Neural cell (in vitro differentiated cells): ENCODE data around the gene SMS. TPM values are rescaled to one million over a fixed set of nuclear protein-coding genes. Genes with fewer than 3 reads are reported as not detected.

Source experiments
- H2AFZ ChIP-seq: fragments of 200-600, 300-800 bp; sonication (generic), shearing (Covaris generic); 2 replicates; pipeline ENCODE4 v1.6.0; 2014; ENCODE audit warnings: low read depth, mild to moderate bottlenecking, antibody characterized with exemption, low read length, moderate library complexity
- H3F3A ChIP-seq: fragments of 200-600 bp; shearing (Covaris generic); 2 replicates; pipeline ENCODE4 v1.6.1; 2016; ENCODE audit warnings: mild to moderate bottlenecking, moderate library complexity, mixed read lengths, antibody characterized with exemption, low read length; ENCODE audit not compliant: insufficient read depth, poor library complexity, severe bottlenecking
- H3K27ac ChIP-seq: fragments of 200-600, 300-800 bp; sonication (generic), shearing (Covaris generic); 2 replicates; pipeline ENCODE4 v1.5.1; 2014; ENCODE audit warnings: mild to moderate bottlenecking, low read length, moderate library complexity
- H3K27me3 ChIP-seq: fragments of 300-800, 200-600 bp; sonication (generic), shearing (Covaris generic); 2 replicates; pipeline ENCODE4 v1.6.0; 2014; ENCODE audit warnings: mild to moderate bottlenecking, low read depth, low read length, moderate library complexity; ENCODE audit not compliant: insufficient read depth
- H3K36me3 ChIP-seq: fragments of 300-800, 200-600 bp; sonication (generic), shearing (Covaris generic); 2 replicates; pipeline ENCODE4 v1.5.1; 2014; ENCODE audit warnings: mild to moderate bottlenecking, antibody characterized with exemption, low read length, moderate library complexity; ENCODE audit not compliant: insufficient read depth
- H3K4me2 ChIP-seq: fragments of 300-800, 200-600 bp; sonication (generic), shearing (Covaris generic); 2 replicates; pipeline ENCODE4 v1.6.0; 2014; ENCODE audit warnings: mild to moderate bottlenecking, low read length
- H3K4me3 ChIP-seq: fragments of 300-800, 200-600 bp; sonication (generic), shearing (Covaris generic); 2 replicates; pipeline ENCODE4 v1.5.1; 2014; ENCODE audit warnings: mild to moderate bottlenecking, low read length, moderate library complexity
- H3K79me2 ChIP-seq: fragments of 200-600 bp; shearing (Covaris generic); replicated peaks from 2 replicates; pipeline ENCODE4 v1.6.0; 2014; ENCODE audit warnings: mild to moderate bottlenecking, low read length, moderate library complexity; ENCODE audit not compliant: insufficient read depth
- H3K9ac ChIP-seq: fragments of 300-800, 200-600 bp; sonication (generic), shearing (Covaris generic); 2 replicates; pipeline ENCODE4 v1.6.1; 2016; ENCODE audit warnings: mild to moderate bottlenecking, low read length, mixed read lengths
- H3K9me2 ChIP-seq: fragments of 200-600 bp; shearing (Covaris generic); 2 replicates; pipeline ENCODE4 v1.6.1; 2016; ENCODE audit warnings: mild to moderate bottlenecking, low read length, mixed read lengths; ENCODE audit not compliant: insufficient read depth
- H3K9me3 ChIP-seq: fragments of 200-600, 300-800 bp; sonication (generic), shearing (Covaris generic); 2 replicates; pipeline ENCODE4 v1.6.1; 2016; ENCODE audit warnings: mild to moderate bottlenecking, mixed run types, low read length, moderate library complexity, mixed read lengths
- H4K20me1 ChIP-seq: fragments of 200-600 bp; shearing (Covaris generic); 2 replicates; pipeline ENCODE4 v1.6.1; 2016; ENCODE audit warnings: mild to moderate bottlenecking, mixed run types; ENCODE audit not compliant: insufficient read depth
- EP300 ChIP-seq: fragments of 450-650 bp; conservative IDR thresholded peaks from 2 replicates; pipeline ENCODE4 v1.6.1; 2014; ENCODE audit warnings: antibody characterized with exemption, mild to moderate bottlenecking, moderate library complexity; ENCODE audit not compliant: poor library complexity, severe bottlenecking
- EZH2 ChIP-seq: fragments of 200-600, 300-800 bp; shearing (Covaris generic), sonication (generic); IDR thresholded peaks from 2 replicates; pipeline ENCODE4 v1.6.1; 2014; ENCODE audit warnings: antibody characterized with exemption, low read length, borderline replicate concordance, mild to moderate bottlenecking; ENCODE audit not compliant: insufficient read depth, poor library complexity, severe bottlenecking
- MXI1 ChIP-seq: fragments of 450-650 bp; conservative IDR thresholded peaks from 2 replicates; pipeline ENCODE4 v1.6.1; 2014; ENCODE audit warnings: antibody characterized with exemption, mild to moderate bottlenecking; ENCODE audit not compliant: poor library complexity, severe bottlenecking
- POLR2AphosphoS5 ChIP-seq: IDR thresholded peaks from 2 replicates; pipeline ENCODE4 v1.6.1; 2012
- RAD21 ChIP-seq: fragments of 450-650 bp; conservative IDR thresholded peaks from 2 replicates; pipeline ENCODE4 v1.6.1; 2014; ENCODE audit warnings: antibody characterized with exemption, mild to moderate bottlenecking, moderate library complexity
- SMC3 ChIP-seq: fragments of 450-650 bp; conservative IDR thresholded peaks from 2 replicates; pipeline ENCODE4 v1.6.1; 2014; ENCODE audit warnings: antibody characterized with exemption, mild to moderate bottlenecking, moderate library complexity; ENCODE audit not compliant: poor library complexity
- TAF1 ChIP-seq: IDR thresholded peaks from 2 replicates; pipeline ENCODE4 v1.6.1; 2012; ENCODE audit warnings: low read depth
- polyA plus RNA-seq: library from polyadenylated mRNA; depleted of rRNA; stranded (reverse); fragments of >200 nt; gene quantifications from 2 replicates; pipeline ENCODE4 v1.2.3, GENCODE V29; 2014
- TF ChIP-seq, protein P1 (sequence below): IDR thresholded peaks from 2 replicates; pipeline ENCODE4 v1.6.1; 2012; ENCODE audit warnings: borderline replicate concordance
- TF ChIP-seq, protein P2 (sequence below): fragments of 450-650 bp; IDR thresholded peaks from 2 replicates; pipeline ENCODE4 v1.5.1; 2014; ENCODE audit warnings: antibody characterized with exemption, mild to moderate bottlenecking, moderate library complexity; ENCODE audit not compliant: poor library complexity, severe bottlenecking

Gene SMS
- polyA plus RNA-seq, 1 donor from 2014 or later, result 101 TPM

DNA sequence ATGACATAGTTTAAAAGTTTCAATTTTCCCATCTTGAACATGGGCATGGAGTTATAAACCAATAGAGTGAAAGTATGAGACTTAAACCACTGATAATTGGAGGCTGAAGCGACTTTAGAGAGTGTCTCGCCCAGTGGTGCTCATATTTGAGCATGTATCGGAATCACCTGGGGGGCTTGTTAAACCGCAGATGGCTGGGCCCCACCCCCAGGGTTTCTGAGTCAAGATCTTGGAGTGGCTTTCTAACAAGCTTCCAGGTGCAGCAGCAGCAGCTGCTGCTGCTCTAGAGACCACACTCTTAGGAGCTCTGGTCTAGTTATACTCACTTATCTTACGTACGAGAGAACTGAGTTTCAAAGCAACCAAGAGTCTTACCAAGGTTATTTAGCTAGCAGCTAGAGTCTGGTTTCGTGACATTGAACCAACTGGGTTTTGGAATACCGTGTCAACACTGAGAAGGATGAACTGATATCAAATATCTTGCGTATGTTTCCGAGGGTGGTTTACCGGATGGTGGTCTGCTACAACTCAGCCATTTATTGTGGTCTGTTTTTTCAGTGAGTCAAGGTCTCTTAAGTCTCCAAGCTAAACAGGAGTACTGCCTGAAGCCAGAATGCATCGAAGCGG is 97.5 kb downstream of the SMS start:
- no peak overlapping the region for H2AFZ ChIP-seq
- no peaks in the 10 kb centered on the region for H3K79me2 ChIP-seq
- no peaks in the 10 kb centered on the region for H3K9me2 ChIP-seq
- H3K36me3 ChIP-seq, result no peaks in the 10 kb centered on the region
- H3K9me3 ChIP-seq, result no peaks in the 10 kb centered on the region
- no peaks in the 10 kb centered on the region for H4K20me1 ChIP-seq
- H3K27ac ChIP-seq, result no peak overlapping the region
- H3K27me3 ChIP-seq, result no peaks in the 10 kb centered on the region
- no peak overlapping the region for H3K4me3 ChIP-seq
- no peak overlapping the region for H3K4me2 ChIP-seq
- H3F3A ChIP-seq, result no peaks in the 10 kb centered on the region
- no peak overlapping the region for H3K9ac ChIP-seq
- TF ChIP-seq, protein P1, sequence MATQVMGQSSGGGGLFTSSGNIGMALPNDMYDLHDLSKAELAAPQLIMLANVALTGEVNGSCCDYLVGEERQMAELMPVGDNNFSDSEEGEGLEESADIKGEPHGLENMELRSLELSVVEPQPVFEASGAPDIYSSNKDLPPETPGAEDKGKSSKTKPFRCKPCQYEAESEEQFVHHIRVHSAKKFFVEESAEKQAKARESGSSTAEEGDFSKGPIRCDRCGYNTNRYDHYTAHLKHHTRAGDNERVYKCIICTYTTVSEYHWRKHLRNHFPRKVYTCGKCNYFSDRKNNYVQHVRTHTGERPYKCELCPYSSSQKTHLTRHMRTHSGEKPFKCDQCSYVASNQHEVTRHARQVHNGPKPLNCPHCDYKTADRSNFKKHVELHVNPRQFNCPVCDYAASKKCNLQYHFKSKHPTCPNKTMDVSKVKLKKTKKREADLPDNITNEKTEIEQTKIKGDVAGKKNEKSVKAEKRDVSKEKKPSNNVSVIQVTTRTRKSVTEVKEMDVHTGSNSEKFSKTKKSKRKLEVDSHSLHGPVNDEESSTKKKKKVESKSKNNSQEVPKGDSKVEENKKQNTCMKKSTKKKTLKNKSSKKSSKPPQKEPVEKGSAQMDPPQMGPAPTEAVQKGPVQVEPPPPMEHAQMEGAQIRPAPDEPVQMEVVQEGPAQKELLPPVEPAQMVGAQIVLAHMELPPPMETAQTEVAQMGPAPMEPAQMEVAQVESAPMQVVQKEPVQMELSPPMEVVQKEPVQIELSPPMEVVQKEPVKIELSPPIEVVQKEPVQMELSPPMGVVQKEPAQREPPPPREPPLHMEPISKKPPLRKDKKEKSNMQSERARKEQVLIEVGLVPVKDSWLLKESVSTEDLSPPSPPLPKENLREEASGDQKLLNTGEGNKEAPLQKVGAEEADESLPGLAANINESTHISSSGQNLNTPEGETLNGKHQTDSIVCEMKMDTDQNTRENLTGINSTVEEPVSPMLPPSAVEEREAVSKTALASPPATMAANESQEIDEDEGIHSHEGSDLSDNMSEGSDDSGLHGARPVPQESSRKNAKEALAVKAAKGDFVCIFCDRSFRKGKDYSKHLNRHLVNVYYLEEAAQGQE, result no peak
- TF ChIP-seq MXI1, result no peak
- no peak for TF ChIP-seq TAF1
- TF ChIP-seq SMC3, result no peak
- no peak for TF ChIP-seq POLR2AphosphoS5
- TF ChIP-seq RAD21, result no peak

DNA sequence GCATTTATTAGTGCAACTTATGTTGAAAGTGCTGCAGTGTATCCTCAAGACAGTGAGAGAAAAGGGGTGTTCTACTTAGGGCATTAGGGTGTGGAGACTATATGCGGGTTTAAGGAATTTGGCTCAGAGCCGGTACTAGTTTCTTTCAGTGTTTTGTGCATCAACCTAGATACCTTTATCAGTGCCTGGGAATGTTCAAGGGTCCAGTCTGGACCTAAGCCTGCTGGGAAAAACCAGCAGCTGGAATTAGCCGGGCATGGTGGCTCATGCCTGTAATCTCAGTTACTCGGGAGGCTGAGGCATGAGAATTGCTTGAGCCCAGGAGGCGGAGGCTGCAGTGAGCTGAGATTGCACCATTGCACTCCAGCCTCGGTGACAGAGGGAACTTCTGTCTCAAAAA is 99.0 kb downstream of the SMS start:
- Histone ChIP-seq H3K27me3 (no peaks in the 10 kb centered on the region), H3K36me3 (no peaks in the 10 kb centered on the region)

More for the DNA sequence above, 99.0 kb downstream of the SMS start:
- Histone ChIP-seq H3F3A (no peaks in the 10 kb centered on the region), H3K9ac (no peak overlapping the region), H3K9me2 (no peaks in the 10 kb centered on the region), H2AFZ (no peak overlapping the region), H3K9me3 (no peaks in the 10 kb centered on the region), H3K79me2 (no peaks in the 10 kb centered on the region), H3K4me2 (no peak overlapping the region), H3K4me3 (no peak overlapping the region), H4K20me1 (no peaks in the 10 kb centered on the region), H3K27ac (no peak overlapping the region)
- TF ChIP-seq EP300 (no peak), MXI1 (no peak), TAF1 (no peak), EZH2 (no peak), POLR2AphosphoS5 (no peak), RAD21 (no peak), SMC3 (no peak)
- TF ChIP-seq, protein P2, sequence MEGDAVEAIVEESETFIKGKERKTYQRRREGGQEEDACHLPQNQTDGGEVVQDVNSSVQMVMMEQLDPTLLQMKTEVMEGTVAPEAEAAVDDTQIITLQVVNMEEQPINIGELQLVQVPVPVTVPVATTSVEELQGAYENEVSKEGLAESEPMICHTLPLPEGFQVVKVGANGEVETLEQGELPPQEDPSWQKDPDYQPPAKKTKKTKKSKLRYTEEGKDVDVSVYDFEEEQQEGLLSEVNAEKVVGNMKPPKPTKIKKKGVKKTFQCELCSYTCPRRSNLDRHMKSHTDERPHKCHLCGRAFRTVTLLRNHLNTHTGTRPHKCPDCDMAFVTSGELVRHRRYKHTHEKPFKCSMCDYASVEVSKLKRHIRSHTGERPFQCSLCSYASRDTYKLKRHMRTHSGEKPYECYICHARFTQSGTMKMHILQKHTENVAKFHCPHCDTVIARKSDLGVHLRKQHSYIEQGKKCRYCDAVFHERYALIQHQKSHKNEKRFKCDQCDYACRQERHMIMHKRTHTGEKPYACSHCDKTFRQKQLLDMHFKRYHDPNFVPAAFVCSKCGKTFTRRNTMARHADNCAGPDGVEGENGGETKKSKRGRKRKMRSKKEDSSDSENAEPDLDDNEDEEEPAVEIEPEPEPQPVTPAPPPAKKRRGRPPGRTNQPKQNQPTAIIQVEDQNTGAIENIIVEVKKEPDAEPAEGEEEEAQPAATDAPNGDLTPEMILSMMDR, result no peak
- TF ChIP-seq, protein P1, result no peak
